CD4-positive, alpha-beta T cell (primary cell): Measurements from ENCODE around the gene BPIFB6. TPM values are rescaled to one million over a fixed set of nuclear protein-coding genes. Genes with fewer than 3 reads are reported as not detected.

ENCODE experiments used
- ATAC-seq: fragments of 200-7000 bp; cut with Tn5 transposase; one replicate; pipeline ENCODE4 v1.10.0; 2022; ENCODE audit warnings: mild to moderate bottlenecking; ENCODE audit not compliant: poor library complexity
- CTCF ChIA-PET: fragments of 350-600 bp; sonication (Branson Sonifier 250); formaldehyde crosslinking; loops from one replicate; lab custom pipeline; 2021; ENCODE audit warnings: antibody characterized with exemption, inconsistent platforms; lab: Charles Lee
- POLR2A ChIA-PET: fragments of 350-600 bp; sonication (Branson Sonifier 250); formaldehyde crosslinking; loops from one replicate; lab custom pipeline; 2021; ENCODE audit warnings: antibody characterized with exemption, inconsistent platforms; lab: Charles Lee
- DNase-seq, 14 experiments: peaks; one replicate each; pipeline ENCODE4 v3.0.0-alpha.2; 2013 to 2020; ENCODE audit warnings: mixed read lengths in 2 of 14
- H3K27ac ChIP-seq, 2 donors: one replicate each; pipeline versions ENCODE4 v1.5.1 to v1.7.0; 2013; ENCODE audit warnings: low read length in 2 of 2, low read depth in 1 of 2, mild to moderate bottlenecking in 1 of 2
- H3K27me3 ChIP-seq, 2 experiments: 1 replicate in 1 of 2; 2 replicates in 1 of 2; pipeline versions ENCODE4 v1.6.1 to v1.7.0; 2013; ENCODE audit warnings: low read length in 2 of 2, control low read depth in 1 of 2, mild to moderate bottlenecking in 1 of 2, moderate library complexity in 1 of 2; ENCODE audit not compliant: insufficient read depth in 2 of 2, control insufficient read depth in 1 of 2
- H3K36me3 ChIP-seq: one replicate; pipeline ENCODE4 v1.6.1; 2013; ENCODE audit warnings: low read length, control low read depth; ENCODE audit not compliant: insufficient read depth
- H3K4me1 ChIP-seq: one replicate; pipeline ENCODE4 v1.6.1; 2013; ENCODE audit warnings: low read length, control low read depth; ENCODE audit not compliant: insufficient read depth
- H3K4me3 ChIP-seq: one replicate; pipeline ENCODE4 v1.5.1; 2013; ENCODE audit warnings: mild to moderate bottlenecking, low read length, moderate library complexity
- H3K9me3 ChIP-seq, 2 experiments: 1 replicate in 1 of 2; 2 replicates in 1 of 2; pipeline versions ENCODE4 v1.6.1 to v1.7.0; 2013; ENCODE audit warnings: low read length in 2 of 2, mild to moderate bottlenecking in 2 of 2, control low read depth in 1 of 2, moderate library complexity in 1 of 2; ENCODE audit not compliant: control insufficient read depth in 1 of 2, insufficient read depth in 1 of 2
- H3K27ac Mint-ChIP-seq: one replicate; pipeline ENCODE4 v1.8.0; 2020; ENCODE audit warnings: mixed read lengths
- H3K27me3 Mint-ChIP-seq: one replicate; pipeline ENCODE4 v1.8.0; 2021; ENCODE audit warnings: mixed read lengths
- H3K36me3 Mint-ChIP-seq: one replicate; pipeline ENCODE4 v1.8.0; 2021; ENCODE audit warnings: low read depth, mixed read lengths
- H3K4me1 Mint-ChIP-seq: one replicate; pipeline ENCODE4 v1.8.0; 2021; ENCODE audit warnings: low read depth, mixed read lengths
- H3K4me3 Mint-ChIP-seq: one replicate; pipeline ENCODE4 v1.8.0; 2020; ENCODE audit warnings: mild to moderate bottlenecking, mixed read lengths
- H3K9me3 Mint-ChIP-seq: one replicate; pipeline ENCODE4 v1.8.0; 2020; ENCODE audit warnings: mixed read lengths
- intact Hi-C, 2 experiments: fragments of 100-400 bp; cut with DNase I in 1 of 2; cut with micrococcal nuclease in 1 of 2; formaldehyde crosslinking; loops; one replicate each; pipeline versions ENCODE4 v1.15.1 to v1.9.0; 2023 to 2025; cut with DNase I, micrococcal nuclease
- total RNA-seq, 174 experiments: library from RNA in 2 of 174; stranded (reverse) in 2 of 174; gene quantifications; one replicate each; pipeline ENCODE4 v1.2.3 and lab custom pipeline; 2021 to 2026
- TF ChIP-seq, protein P1 (sequence below): fragments of 200-600 bp; IDR thresholded peaks from one replicate; pipeline ENCODE4 v1.8.0; 2022; ENCODE audit warnings: antibody characterized with exemption, mild to moderate bottlenecking

The BPIFB6 gene
- total RNA-seq, 2 experiments from 2014 or later, result not detected

DNA sequence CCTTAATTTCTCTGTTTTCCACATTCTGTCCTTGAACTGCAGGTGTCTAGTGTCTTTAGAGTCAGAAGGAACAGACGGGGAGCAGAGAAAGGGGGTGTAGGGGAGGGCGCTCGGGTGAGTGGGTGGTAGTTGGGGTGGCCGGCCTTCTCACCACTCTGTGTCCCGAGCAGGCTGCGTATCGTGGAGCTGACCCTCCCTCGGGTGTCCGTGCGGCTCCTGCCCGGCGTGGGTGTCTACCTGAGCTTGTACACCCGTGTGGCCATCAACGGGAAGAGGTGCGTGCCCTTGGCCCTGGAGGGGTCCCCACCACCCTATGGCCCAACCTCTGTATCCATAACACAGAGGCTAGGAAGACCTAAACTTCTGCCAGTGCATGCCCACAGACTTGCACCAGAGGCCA is 53.3 kb downstream of the BPIFB6 start:
- no peaks in the 10 kb centered on the region for H3K27me3 Mint-ChIP-seq
- CTCF ChIA-PET, result no interaction called here
- no peaks in the 10 kb centered on the region for H3K36me3 Mint-ChIP-seq
- TF ChIP-seq, protein P1, sequence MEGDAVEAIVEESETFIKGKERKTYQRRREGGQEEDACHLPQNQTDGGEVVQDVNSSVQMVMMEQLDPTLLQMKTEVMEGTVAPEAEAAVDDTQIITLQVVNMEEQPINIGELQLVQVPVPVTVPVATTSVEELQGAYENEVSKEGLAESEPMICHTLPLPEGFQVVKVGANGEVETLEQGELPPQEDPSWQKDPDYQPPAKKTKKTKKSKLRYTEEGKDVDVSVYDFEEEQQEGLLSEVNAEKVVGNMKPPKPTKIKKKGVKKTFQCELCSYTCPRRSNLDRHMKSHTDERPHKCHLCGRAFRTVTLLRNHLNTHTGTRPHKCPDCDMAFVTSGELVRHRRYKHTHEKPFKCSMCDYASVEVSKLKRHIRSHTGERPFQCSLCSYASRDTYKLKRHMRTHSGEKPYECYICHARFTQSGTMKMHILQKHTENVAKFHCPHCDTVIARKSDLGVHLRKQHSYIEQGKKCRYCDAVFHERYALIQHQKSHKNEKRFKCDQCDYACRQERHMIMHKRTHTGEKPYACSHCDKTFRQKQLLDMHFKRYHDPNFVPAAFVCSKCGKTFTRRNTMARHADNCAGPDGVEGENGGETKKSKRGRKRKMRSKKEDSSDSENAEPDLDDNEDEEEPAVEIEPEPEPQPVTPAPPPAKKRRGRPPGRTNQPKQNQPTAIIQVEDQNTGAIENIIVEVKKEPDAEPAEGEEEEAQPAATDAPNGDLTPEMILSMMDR, result no peak
- no peak for DNase-seq
- Histone ChIP-seq H3K4me3 (no peak overlapping the region), H3K27me3 (no peaks in the 10 kb centered on the region), H3K27ac (no peak overlapping the region), H3K4me1 (no peaks in the 10 kb centered on the region), H3K9me3 (no peaks in the 10 kb centered on the region), H3K36me3 (no peaks in the 10 kb centered on the region)
- H3K4me3 Mint-ChIP-seq, result no peak overlapping the region
- intact Hi-C loops, result no loop called here
- no peaks in the 10 kb centered on the region for H3K9me3 Mint-ChIP-seq
- POLR2A ChIA-PET, result no interaction called here
- H3K27ac Mint-ChIP-seq, result no peak overlapping the region
- no peak for ATAC-seq
- H3K4me1 Mint-ChIP-seq, result no peaks in the 10 kb centered on the region

DNA sequence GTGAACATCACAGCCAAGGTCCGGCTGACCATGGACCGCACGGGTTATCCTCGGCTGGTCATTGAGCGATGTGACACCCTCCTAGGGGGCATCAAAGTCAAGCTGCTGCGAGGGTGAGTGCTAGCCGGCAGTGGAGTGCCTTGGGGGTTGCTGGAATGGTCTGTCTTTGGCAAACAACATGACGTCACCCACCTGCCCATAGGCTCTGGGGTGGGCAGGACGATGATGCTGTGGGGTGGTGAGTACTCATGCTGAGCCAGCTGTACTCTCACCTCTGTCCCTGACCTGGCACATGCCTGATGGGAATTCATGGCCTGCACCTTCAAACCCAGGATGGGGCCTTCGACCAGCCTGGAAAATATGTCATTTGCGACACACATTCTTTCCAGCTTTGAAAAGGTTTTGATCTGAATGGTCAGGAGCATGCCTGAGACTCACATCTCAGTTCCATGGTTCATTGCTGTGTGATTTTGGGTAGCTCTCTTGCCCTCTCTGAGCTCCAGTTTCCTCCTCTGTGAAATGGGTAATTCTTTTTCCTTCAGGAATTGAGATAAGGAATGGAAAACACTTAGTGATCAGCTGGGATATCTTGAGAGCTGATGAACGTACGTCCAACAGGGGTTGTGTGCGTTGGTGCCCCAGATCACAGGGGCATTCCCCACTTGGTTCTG is 54.7 kb downstream of the BPIFB6 start:
- Histone ChIP-seq H3K36me3 (no peaks in the 10 kb centered on the region), H3K4me3 (no peak overlapping the region), H3K27me3 (no peaks in the 10 kb centered on the region), H3K4me1 (no peaks in the 10 kb centered on the region), H3K9me3 (no peaks in the 10 kb centered on the region), H3K27ac (no peak overlapping the region)
- Mint-ChIP-seq H3K36me3 (no peaks in the 10 kb centered on the region), H3K4me1 (no peaks in the 10 kb centered on the region), H3K4me3 (no peak overlapping the region), H3K27me3 (no peaks in the 10 kb centered on the region), H3K27ac (no peak overlapping the region), H3K9me3 (no peaks in the 10 kb centered on the region)
- ATAC-seq, result no peak
- TF ChIP-seq, protein P1, result no peak
- POLR2A ChIA-PET, result no interaction called here
- CTCF ChIA-PET, result no interaction called here
- intact Hi-C loops, result no loop called here
- no peak for DNase-seq

DNA sequence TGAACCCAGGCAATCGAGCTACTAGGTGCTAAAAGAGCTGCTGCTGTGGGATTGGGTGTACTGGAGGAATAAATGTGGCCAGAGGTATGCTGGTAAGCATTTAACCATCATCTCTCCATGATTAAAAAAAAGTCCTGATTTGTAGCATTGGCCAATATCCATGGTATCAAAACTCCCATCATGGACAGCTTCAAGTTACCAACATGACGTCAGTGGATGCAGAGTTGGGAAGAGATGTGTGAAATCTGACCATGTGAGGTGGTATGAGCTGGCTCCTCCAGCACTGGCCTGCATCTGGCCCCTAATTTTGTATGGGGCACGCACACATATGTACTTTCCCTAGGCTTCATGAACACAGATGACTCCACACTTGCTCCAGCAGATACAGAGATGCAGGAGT is 59.7 kb downstream of the BPIFB6 start:
- ChIA-PET CTCF (interaction anchor here (0.6 kb wide), 1 partner anchor 1451 kb away, joined by 4 read pairs; no protein-coding TSS in a partner anchor), POLR2A (no interaction called here)
- TF ChIP-seq, protein P1, result no peak
- Mint-ChIP-seq H3K27ac (no peak overlapping the region), H3K4me3 (no peak overlapping the region), H3K36me3 (no peaks in the 10 kb centered on the region), H3K27me3 (no peaks in the 10 kb centered on the region), H3K4me1 (peaks cover 11% of the 10 kb centered on the region), H3K9me3 (no peaks in the 10 kb centered on the region)
- ATAC-seq, result no peak
- H3K4me1 ChIP-seq, result peaks cover 6% of the 10 kb centered on the region
- H3K4me3 ChIP-seq, result no peak overlapping the region
- no peak overlapping the region for H3K27ac ChIP-seq
- no peak for DNase-seq
- H3K9me3 ChIP-seq, result no peaks in the 10 kb centered on the region
- H3K36me3 ChIP-seq, result no peaks in the 10 kb centered on the region
- intact Hi-C loops, result loop anchor here (10.0 kb wide), 2 partner anchors 204 to 416 kb away; partner anchors contain the start of gene C20orf203 (in 1 of the 2)
- H3K27me3 ChIP-seq, result no peaks in the 10 kb centered on the region
